Breast epithelium (tissue), 3 donors: ENCODE measurements around the gene EFL1.
"Not testable (repeated sequence)": the region's sequence is repeated elsewhere in the genome, so short reads cannot be mapped to it uniquely, and the experiment has no call there.

Experiments used
- POLR2A ChIP-seq: fragments of 450-650 bp; IDR thresholded peaks from one replicate; pipeline ENCODE4 v1.6.1; 2016; ENCODE audit warnings: antibody characterized with exemption, mild to moderate bottlenecking, moderate library complexity
- POLR2AphosphoS5 ChIP-seq, 3 donors: sonication (generic); formaldehyde crosslinking; IDR thresholded peaks; one replicate each; pipeline ENCODE4 v1.6.1; 2017; ENCODE audit warnings: antibody characterized with exemption in 3 of 3
- TF ChIP-seq, protein P1 (sequence below), 3 donors: fragments of 450-650 bp; IDR thresholded peaks; one replicate each; pipeline ENCODE4 v1.5.1; 2016 to 2017; ENCODE audit warnings: antibody characterized with exemption in 3 of 3, mild to moderate bottlenecking in 3 of 3, moderate library complexity in 3 of 3

GRCh38 chr15:82281276-82281675 lies 18.7 kb upstream of the EFL1 start:
- TF ChIP-seq POLR2A; POLR2AphosphoS5 (IDR thresholded peaks at IDR 0.05): not testable (repeated sequence)
- TF ChIP-seq, protein P1, sequence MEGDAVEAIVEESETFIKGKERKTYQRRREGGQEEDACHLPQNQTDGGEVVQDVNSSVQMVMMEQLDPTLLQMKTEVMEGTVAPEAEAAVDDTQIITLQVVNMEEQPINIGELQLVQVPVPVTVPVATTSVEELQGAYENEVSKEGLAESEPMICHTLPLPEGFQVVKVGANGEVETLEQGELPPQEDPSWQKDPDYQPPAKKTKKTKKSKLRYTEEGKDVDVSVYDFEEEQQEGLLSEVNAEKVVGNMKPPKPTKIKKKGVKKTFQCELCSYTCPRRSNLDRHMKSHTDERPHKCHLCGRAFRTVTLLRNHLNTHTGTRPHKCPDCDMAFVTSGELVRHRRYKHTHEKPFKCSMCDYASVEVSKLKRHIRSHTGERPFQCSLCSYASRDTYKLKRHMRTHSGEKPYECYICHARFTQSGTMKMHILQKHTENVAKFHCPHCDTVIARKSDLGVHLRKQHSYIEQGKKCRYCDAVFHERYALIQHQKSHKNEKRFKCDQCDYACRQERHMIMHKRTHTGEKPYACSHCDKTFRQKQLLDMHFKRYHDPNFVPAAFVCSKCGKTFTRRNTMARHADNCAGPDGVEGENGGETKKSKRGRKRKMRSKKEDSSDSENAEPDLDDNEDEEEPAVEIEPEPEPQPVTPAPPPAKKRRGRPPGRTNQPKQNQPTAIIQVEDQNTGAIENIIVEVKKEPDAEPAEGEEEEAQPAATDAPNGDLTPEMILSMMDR (IDR thresholded peaks at IDR 0.05) = not testable (repeated sequence)
